Gastroesophageal sphincter (tissue), 4 donors: ENCODE results near the gene GINS2. TPM values are rescaled to one million over a fixed set of nuclear protein-coding genes. Genes with fewer than 3 reads are reported as not detected.

Source experiments
- ATAC-seq: fragments of 150-250 bp; one replicate; pipeline ENCODE4 v1.9.1; 2016; ENCODE audit warnings: mild to moderate bottlenecking, moderate library complexity
- H3K27ac ChIP-seq, 4 donors: fragments of 200-600 bp; sonication (generic) in 3 of 4; 1 replicate in 3 of 4; 2 replicates in 1 of 4; pipeline ENCODE4 v1.5.1; 2016 to 2019
- H3K27me3 ChIP-seq: fragments of 200-600 bp; sonication (generic); one replicate; pipeline ENCODE4 v1.5.1; 2019
- H3K36me3 ChIP-seq, 2 donors: fragments of 200-600 bp; sonication (generic); one replicate each; pipeline ENCODE4 v1.5.1; 2019; ENCODE audit warnings: control low read depth in 1 of 2
- H3K4me1 ChIP-seq, 3 donors: fragments of 200-600 bp; sonication (generic); 1 replicate in 2 of 3; 2 replicates in 1 of 3; pipeline ENCODE4 v1.5.1; 2016 to 2019; ENCODE audit warnings: control low read depth in 2 of 3
- H3K4me3 ChIP-seq, 2 donors: fragments of 200-600 bp; sonication (generic); one replicate each; pipeline ENCODE4 v1.5.1; 2019; ENCODE audit warnings: mild to moderate bottlenecking in 1 of 2, moderate library complexity in 1 of 2
- H3K9me3 ChIP-seq, 3 donors: fragments of 200-600 bp; sonication (generic); one replicate each; pipeline ENCODE4 v1.5.1; 2017 to 2019; ENCODE audit warnings: control low read depth in 2 of 3
- EP300 ChIP-seq: sonication (generic); formaldehyde crosslinking; IDR thresholded peaks from one replicate; pipeline ENCODE4 v1.6.1; 2017; ENCODE audit warnings: antibody characterized with exemption, mild to moderate bottlenecking
- POLR2A ChIP-seq, 2 donors: fragments of 450-650 bp; IDR thresholded peaks; one replicate each; pipeline ENCODE4 v1.6.1; 2017; ENCODE audit warnings: antibody characterized with exemption in 2 of 2, mild to moderate bottlenecking in 2 of 2, moderate library complexity in 1 of 2
- POLR2AphosphoS5 ChIP-seq: sonication (generic); formaldehyde crosslinking; IDR thresholded peaks from one replicate; pipeline ENCODE4 v1.6.1; 2017; ENCODE audit warnings: antibody characterized with exemption
- WGBS, 2 donors: methylation state at CpG; one replicate each; pipeline ENCODE4 v1.1.5; 2018; ENCODE audit warnings: low coverage in 1 of 2; 5-methylcytosine and 5-hydroxymethylcytosine counted together
- total RNA-seq, 4 donors: library from RNA; depleted of rRNA; stranded (reverse); fragments of >200 nt; gene quantifications; one replicate each; pipeline ENCODE4 v1.1.0, GENCODE V29; 2016
- TF ChIP-seq, protein P1 (sequence below), 4 experiments: fragments of 200-600 bp in 2 of 4; fragments of 450-650 bp in 2 of 4; sonication (generic) in 1 of 4; IDR thresholded peaks; one replicate each; pipeline ENCODE4 v1.5.1; 2017 to 2019; ENCODE audit warnings: antibody characterized with exemption in 4 of 4, mild to moderate bottlenecking in 2 of 4, moderate library complexity in 2 of 4

Gene GINS2
- total RNA-seq, 4 donors from 2014 or later = 0.15 to 1.4 (median 0.66) TPM

DNA sequence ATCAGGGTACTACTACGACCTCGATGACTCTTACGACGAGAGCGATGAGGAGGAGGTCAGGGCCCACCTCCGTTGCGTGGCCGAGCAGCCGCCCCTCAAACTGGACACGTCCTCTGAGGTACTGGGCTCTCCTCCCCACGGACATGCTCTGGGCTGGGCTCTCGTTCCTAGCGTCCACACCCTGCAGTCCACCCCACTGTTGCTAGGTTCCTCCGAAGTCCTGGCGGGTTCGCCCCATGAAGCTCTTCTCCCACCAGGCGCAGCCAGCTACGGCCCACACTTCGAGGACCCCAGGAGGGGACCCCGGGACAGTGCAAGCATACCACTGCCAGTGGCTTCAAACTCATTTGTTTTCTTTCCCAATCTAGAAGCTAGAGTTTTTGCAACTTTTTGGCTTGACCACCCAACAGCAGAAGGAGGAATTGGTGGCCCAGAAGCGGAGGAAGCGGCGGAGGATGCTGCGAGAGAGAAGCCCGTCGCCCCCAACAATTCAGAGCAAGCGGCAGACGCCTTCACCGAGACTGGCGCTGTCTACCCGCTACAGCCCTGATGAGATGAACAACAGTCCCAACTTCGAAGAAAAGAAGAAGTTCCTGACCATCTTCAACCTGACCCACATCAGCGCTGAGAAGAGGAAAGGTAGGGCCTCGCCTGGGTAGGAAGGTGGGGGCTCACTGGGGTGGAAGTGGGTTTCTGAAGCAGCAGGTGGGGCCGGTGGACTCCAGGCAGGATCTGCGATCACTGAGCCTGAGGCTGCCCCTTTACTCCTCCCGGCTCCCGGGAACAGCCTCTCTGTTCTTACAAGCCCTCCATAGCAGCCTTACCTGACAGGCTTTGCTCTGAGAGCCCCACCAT lies 25.6 kb downstream of the GINS2 start:
- no peak overlapping the region for H3K27ac ChIP-seq
- TF ChIP-seq, protein P1, sequence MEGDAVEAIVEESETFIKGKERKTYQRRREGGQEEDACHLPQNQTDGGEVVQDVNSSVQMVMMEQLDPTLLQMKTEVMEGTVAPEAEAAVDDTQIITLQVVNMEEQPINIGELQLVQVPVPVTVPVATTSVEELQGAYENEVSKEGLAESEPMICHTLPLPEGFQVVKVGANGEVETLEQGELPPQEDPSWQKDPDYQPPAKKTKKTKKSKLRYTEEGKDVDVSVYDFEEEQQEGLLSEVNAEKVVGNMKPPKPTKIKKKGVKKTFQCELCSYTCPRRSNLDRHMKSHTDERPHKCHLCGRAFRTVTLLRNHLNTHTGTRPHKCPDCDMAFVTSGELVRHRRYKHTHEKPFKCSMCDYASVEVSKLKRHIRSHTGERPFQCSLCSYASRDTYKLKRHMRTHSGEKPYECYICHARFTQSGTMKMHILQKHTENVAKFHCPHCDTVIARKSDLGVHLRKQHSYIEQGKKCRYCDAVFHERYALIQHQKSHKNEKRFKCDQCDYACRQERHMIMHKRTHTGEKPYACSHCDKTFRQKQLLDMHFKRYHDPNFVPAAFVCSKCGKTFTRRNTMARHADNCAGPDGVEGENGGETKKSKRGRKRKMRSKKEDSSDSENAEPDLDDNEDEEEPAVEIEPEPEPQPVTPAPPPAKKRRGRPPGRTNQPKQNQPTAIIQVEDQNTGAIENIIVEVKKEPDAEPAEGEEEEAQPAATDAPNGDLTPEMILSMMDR (IDR thresholded peaks at IDR 0.05) = no peak
- TF ChIP-seq POLR2A (IDR thresholded peaks at IDR 0.05) (no peak), EP300 (no peak), POLR2AphosphoS5 (no peak)
- H3K9me3 ChIP-seq = no peaks in the 10 kb centered on the region
- peaks cover 0 to 32% (median 7%) of the 10 kb centered on the region in 3 donors for H3K4me1 ChIP-seq
- no peaks in the 10 kb centered on the region for H3K27me3 ChIP-seq
- ATAC-seq = no peak
- 95 to 97% methylated on average over 7 to 11 of the region's 38 CpGs for WGBS, 2 donors
- peaks cover 0 to 94% of the 10 kb centered on the region in 2 donors for H3K36me3 ChIP-seq
- no peak overlapping the region for H3K4me3 ChIP-seq

DNA sequence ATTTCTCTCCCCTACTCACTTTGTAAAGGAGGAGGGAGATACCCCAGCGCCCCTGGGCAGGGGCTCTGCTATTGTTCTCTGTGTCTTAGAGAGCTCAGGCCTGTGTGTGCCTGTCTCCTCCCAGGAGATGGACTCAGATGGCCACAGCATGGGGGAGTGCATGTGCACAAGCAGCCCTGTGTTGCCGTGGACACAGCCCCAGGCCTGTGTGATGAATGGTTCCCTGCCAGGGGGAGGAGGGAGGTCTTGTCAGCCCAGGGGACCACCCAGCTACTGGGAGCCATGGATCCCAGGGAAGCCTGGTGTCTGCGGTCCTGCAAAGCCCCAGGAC lies 26.3 kb downstream of the GINS2 start:
- no peak overlapping the region for H3K4me3 ChIP-seq
- no peak for ATAC-seq
- H3K4me1 ChIP-seq = peaks cover 0 to 32% (median 7%) of the 10 kb centered on the region in 3 donors
- TF ChIP-seq, protein P1 (IDR thresholded peaks at IDR 0.05) = no peak
- TF ChIP-seq POLR2AphosphoS5 = no peak
- no peak overlapping the region for H3K27ac ChIP-seq
- H3K27me3 ChIP-seq = no peaks in the 10 kb centered on the region
- no CpG with 5 or more reads among the region's 3 CpGs for WGBS, 2 donors
- H3K36me3 ChIP-seq = peaks cover 0 to 94% of the 10 kb centered on the region in 2 donors
- no peaks in the 10 kb centered on the region for H3K9me3 ChIP-seq

DNA sequence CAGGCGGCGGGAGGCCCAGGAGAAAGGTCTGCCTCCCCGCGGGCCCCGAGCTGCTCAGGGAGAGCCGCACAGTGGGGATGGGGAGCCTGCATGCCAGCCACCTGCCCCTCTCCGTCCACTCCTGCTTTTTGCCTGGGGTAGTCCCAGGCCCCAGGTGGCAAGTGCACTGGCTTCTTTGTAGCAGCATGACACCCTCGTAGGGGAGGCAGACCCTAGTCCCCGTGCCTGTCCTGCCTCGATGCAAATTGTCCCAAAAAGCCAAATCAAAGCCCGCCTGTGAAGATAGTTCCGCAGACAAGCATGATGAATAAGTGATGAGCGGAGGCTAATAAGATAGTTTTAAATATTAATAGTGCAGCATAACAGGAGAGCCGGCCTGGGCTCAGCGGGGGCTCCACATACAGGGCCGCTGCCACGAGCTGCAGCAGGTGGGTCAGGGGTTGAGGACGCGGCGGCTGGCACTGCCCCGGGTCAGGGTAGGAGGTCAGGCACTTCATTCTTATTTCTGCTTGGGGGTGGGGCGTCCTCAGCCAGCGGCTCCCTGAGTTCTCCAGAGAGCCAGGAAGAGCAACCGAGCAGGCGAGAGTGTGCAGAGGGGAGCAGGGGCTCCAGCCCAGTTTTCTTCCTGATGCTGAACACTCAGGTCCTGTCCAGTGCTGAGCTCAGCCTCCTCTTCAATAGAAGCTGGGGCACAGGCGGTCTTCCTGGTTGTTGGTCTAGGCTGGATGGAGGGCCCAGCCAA lies 26.8 kb downstream of the GINS2 start:
- H3K27ac ChIP-seq = no peak overlapping the region
- H3K4me1 ChIP-seq = peaks cover 0 to 32% (median 7%) of the 10 kb centered on the region in 3 donors
- no peaks in the 10 kb centered on the region for H3K9me3 ChIP-seq
- ATAC-seq = no peak
- H3K4me3 ChIP-seq = no peak overlapping the region
- H3K27me3 ChIP-seq = no peaks in the 10 kb centered on the region
- TF ChIP-seq POLR2AphosphoS5 (no peak), POLR2A (IDR thresholded peaks at IDR 0.05) (no peak), EP300 (no peak)
- TF ChIP-seq, protein P1 (IDR thresholded peaks at IDR 0.05) = no peak
- peaks cover 0 to 94% of the 10 kb centered on the region in 2 donors for H3K36me3 ChIP-seq
- WGBS, 2 donors = 81 to 83% methylated on average over 13 to 14 of the region's 26 CpGs

DNA sequence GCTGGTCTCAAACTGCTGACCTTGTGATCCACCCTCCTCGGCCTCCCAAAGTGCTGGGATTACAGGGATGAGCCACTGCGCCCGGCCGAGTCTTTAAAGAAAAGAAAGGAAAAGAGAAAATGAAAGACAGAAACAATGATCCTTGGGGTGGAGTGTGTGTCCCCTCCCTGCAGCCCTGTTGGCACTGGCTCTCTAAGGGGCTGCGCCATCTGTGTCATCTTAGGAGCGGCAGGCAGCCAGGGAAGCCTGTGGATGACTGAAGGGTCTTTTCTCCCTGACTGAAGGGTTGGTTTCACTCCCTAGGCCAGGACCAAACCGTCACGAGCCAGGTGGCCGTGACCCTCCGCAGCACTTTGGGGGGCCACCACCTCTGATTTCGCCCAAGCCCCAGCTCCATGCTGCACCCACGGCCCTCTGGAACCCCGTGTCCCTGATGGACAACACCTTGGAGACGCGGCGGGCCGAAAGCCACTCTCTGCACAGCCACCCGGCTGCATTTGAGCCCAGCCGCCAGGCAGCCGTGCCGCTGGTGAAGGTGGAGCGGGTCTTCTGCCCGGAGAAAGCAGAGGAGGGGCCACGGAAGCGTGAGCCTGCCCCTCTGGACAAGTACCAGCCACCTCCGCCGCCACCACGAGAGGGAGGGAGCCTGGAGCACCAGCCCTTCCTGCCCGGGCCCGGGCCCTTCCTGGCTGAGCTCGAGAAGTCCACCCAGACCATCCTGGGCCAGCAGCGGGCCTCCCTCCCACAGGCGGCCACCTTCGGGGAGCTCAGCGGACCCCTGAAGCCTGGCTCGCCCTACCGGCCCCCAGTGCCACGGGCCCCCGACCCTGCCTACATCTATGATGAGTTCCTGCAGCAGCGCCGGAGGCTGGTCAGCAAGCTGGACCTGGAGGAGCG lies 27.7 kb downstream of the GINS2 start:
- Histone ChIP-seq H3K27ac (peak overlapping the region in 1 of 4 donors; percentile 62), H3K4me1 (peaks cover 0 to 32% (median 7%) of the 10 kb centered on the region in 3 donors), H3K36me3 (peaks cover 0 to 94% of the 10 kb centered on the region in 2 donors), H3K9me3 (no peaks in the 10 kb centered on the region), H3K27me3 (no peaks in the 10 kb centered on the region), H3K4me3 (no peak overlapping the region)
- no peak for ATAC-seq
- TF ChIP-seq EP300 (no peak), POLR2A (IDR thresholded peaks at IDR 0.05) (no peak), POLR2AphosphoS5 (no peak)
- TF ChIP-seq, protein P1 (IDR thresholded peaks at IDR 0.05) = no peak
- WGBS, 2 donors = 83% methylated on average over 2 of the region's 42 CpGs; no CpG with 5 or more reads in 1 of the 2 donors
